HEK293T (cell line): ENCODE results near the gene OLFM1.

ENCODE experiments used
- CTCF ChIA-PET: fragments of 350-600 bp; formaldehyde crosslinking; extraction: SDS; loops from one replicate; lab custom pipeline; 2021; ENCODE audit warnings: antibody characterized with exemption, inconsistent platforms; lab: Yijun Ruan, JAX
- POLR2A ChIA-PET: fragments of 350-600 bp; formaldehyde crosslinking; extraction: SDS; loops from one replicate; lab custom pipeline; 2020; ENCODE audit warnings: antibody characterized with exemption, inconsistent platforms; lab: Yijun Ruan, JAX
- DNase-seq: peaks from one replicate; pipeline ENCODE4 v3.0.0; 2012; ENCODE audit warnings: mixed read lengths; ENCODE audit errors: extremely low spot score
- ARNT ChIP-seq: fragments of 450-650 bp; IDR thresholded peaks from 2 replicates; pipeline ENCODE4 v1.6.1; 2017; ENCODE audit warnings: mild to moderate bottlenecking
- BHLHE40 ChIP-seq: fragments of 450-650 bp; IDR thresholded peaks from 2 replicates; pipeline ENCODE4 v1.6.1; 2016; ENCODE audit warnings: mild to moderate bottlenecking, moderate library complexity, borderline replicate concordance
- CTBP1 ChIP-seq: fragments of 450-650 bp; IDR thresholded peaks from 2 replicates; pipeline ENCODE4 v1.6.1; 2016; ENCODE audit warnings: borderline replicate concordance
- ELF4 ChIP-seq: fragments of 450-650 bp; IDR thresholded peaks from 2 replicates; pipeline ENCODE4 v1.6.1; 2017; ENCODE audit warnings: antibody characterized with exemption
- FOXA1 ChIP-seq: fragments of 450-650 bp; IDR thresholded peaks from 2 replicates; pipeline ENCODE4 v1.6.1; 2016; ENCODE audit warnings: mild to moderate bottlenecking
- FOXK2 ChIP-seq: fragments of 450-650 bp; IDR thresholded peaks from 2 replicates; pipeline ENCODE4 v1.6.1; 2016; ENCODE audit warnings: mild to moderate bottlenecking
- FOXM1 ChIP-seq: fragments of 450-650 bp; IDR thresholded peaks from 2 replicates; pipeline ENCODE4 v1.6.1; 2017; ENCODE audit warnings: mild to moderate bottlenecking, borderline replicate concordance
- HDGF ChIP-seq: fragments of 450-650 bp; IDR thresholded peaks from 2 replicates; pipeline ENCODE4 v1.6.1; 2017; ENCODE audit warnings: antibody characterized with exemption, borderline replicate concordance
- L3MBTL2 ChIP-seq: fragments of 450-650 bp; conservative IDR thresholded peaks from 2 replicates; pipeline ENCODE4 v1.6.1; 2016; ENCODE audit warnings: mild to moderate bottlenecking
- LEF1 ChIP-seq: fragments of 450-650 bp; IDR thresholded peaks from 2 replicates; pipeline ENCODE4 v1.6.1; 2017; ENCODE audit warnings: mild to moderate bottlenecking, borderline replicate concordance
- NFRKB ChIP-seq: fragments of 450-650 bp; IDR thresholded peaks from 2 replicates; pipeline ENCODE4 v1.6.1; 2016; ENCODE audit warnings: mild to moderate bottlenecking, moderate library complexity
- SP1 ChIP-seq: fragments of 450-650 bp; IDR thresholded peaks from 2 replicates; pipeline ENCODE4 v1.6.1; 2017
- SUZ12 ChIP-seq: fragments of 450-650 bp; IDR thresholded peaks from 2 replicates; pipeline ENCODE4 v1.6.1; 2016; ENCODE audit warnings: mild to moderate bottlenecking
- TARDBP ChIP-seq: fragments of 450-650 bp; IDR thresholded peaks from 2 replicates; pipeline ENCODE4 v1.6.1; 2016
- ZNF384 ChIP-seq: fragments of 450-650 bp; IDR thresholded peaks from 2 replicates; pipeline ENCODE4 v1.6.1; 2016
- TF ChIP-seq, protein P1 (sequence below): fragments of 450-650 bp; IDR thresholded peaks from 2 replicates; pipeline ENCODE4 v1.6.1; 2016

OLFM1 gene

DNA sequence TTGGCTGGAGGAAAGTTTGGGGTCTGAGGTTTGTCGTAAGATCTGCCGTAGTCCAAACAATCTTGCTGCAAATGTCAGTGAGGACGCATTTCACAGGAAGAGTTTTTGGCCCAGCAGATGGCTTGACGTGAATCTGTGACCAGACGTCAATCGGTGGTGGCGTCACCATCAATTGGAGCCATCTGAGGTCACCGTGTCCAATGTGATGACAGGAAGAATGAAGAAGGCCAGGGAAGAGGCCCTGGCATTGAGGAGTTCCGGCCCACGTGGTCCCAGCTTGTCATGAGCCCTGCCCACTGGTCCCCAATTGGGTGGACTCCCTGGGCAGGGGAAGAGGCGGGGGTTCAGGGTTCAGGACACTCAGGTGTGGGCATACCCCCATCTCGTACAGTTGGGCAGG is 79.9 kb downstream of the OLFM1 start:
- CTCF ChIA-PET, result no interaction called here
- DNase-seq, result no peak
- TF ChIP-seq ARNT (no peak), L3MBTL2 (no peak), FOXM1 (no peak), SUZ12 (no peak), NFRKB (no peak), TARDBP (no peak), FOXK2 (no peak), BHLHE40 (no peak), ELF4 (no peak)
- TF ChIP-seq, protein P1, sequence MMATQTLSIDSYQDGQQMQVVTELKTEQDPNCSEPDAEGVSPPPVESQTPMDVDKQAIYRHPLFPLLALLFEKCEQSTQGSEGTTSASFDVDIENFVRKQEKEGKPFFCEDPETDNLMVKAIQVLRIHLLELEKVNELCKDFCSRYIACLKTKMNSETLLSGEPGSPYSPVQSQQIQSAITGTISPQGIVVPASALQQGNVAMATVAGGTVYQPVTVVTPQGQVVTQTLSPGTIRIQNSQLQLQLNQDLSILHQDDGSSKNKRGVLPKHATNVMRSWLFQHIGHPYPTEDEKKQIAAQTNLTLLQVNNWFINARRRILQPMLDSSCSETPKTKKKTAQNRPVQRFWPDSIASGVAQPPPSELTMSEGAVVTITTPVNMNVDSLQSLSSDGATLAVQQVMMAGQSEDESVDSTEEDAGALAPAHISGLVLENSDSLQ, result no peak
- POLR2A ChIA-PET, result no interaction called here

DNA sequence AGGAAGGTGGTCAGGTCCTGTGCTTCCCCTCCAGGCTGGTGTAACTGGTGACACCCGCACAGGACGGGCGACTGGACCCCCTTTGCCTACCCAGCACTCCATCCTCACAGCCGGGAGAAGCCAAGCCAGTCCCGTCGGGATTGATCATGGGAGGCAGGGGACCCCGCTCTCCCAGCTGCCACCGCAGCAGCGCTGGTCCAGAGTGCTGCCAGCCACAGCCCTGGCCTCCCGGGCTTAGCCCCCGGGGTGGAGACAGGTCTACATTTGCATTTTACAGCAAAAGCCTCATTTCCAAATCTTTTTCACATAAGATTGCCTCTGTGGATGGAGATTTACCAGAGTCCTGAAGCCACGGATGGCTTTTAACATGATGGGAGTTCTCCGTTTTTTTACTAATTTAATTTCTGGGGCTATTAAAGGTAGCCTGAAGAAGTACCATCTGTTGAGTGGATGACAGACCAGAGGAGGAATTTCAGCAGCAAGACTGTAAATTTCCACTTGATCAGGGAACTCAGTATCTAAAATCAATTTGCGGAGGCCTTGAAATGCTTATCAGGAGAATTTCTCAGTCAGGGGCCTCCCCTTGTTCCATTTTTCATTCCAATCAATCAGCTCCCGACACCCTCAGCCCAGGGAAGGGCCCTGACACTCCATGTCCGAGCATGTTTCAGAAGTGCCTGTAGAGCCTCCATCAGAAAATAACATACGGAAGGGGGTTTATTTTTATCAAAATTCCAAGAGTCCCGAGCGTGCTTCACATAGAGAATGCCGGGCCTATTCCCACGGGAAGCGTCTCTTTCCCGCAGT is 80.6 kb downstream of the OLFM1 start:
- POLR2A ChIA-PET, result no interaction called here
- TF ChIP-seq L3MBTL2 (no peak), TARDBP (no peak), CTBP1 (no peak), FOXK2 (no peak), LEF1 (no peak), FOXM1 (no peak)
- CTCF ChIA-PET, result no interaction called here
- DNase-seq, result no peak

DNA sequence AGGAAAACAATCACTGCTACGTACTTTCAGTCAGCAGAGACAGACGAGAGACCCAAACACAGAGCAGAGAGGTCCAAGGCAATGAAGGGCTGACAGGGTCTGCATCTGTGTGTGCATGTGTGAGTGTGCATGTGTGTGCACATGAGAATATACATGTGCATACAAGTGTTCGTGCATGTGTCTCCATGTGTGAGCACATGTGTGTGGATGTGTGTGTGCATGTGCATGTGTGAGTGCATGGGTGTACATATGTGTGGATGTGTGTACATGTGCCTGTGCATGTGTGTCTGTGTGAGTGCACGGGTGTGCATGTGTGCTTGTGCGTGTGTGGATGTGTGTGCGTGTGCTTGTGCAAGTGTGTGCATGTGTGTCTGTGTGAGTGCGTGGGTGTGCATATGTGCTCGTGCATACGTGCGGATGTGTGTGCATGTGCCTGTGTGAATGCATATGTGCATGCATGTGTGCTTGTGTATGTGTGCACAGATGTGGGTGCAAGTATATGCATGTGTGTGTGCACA is 82.3 kb downstream of the OLFM1 start:
- TF ChIP-seq ARNT (no peak), FOXK2 (no peak)
- POLR2A ChIA-PET, result no interaction called here
- DNase-seq, result no peak
- CTCF ChIA-PET, result no interaction called here

DNA sequence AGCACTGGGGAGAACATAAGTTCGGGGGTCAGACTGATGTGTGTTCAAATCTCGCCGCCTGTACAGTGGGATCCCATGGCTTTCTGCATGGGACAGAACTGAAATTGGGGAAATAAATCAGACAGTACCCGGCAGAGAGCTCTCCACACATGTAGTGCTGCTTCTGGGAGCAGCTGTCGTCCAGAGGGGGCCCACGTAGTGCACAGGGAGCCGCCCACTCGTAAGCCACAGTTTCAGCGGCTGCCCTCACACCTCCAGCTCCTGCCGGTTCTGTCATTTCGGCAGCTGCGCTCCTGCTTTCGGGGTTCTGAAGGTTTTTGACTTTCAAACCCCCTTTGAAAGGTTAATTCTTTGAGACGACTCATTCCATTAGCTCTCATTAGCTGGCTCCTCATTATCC is 83.1 kb downstream of the OLFM1 start:
- CTCF ChIA-PET, result no interaction called here
- no peak for TF ChIP-seq LEF1
- TF ChIP-seq SUZ12, result no peak
- no peak for TF ChIP-seq FOXK2
- TF ChIP-seq HDGF, result no peak
- no peak for TF ChIP-seq CTBP1
- TF ChIP-seq NFRKB, result no peak
- no peak for TF ChIP-seq L3MBTL2
- TF ChIP-seq, protein P1, result no peak
- TF ChIP-seq TARDBP, result no peak
- TF ChIP-seq ELF4, result no peak
- TF ChIP-seq FOXA1, result no peak
- TF ChIP-seq BHLHE40, result no peak
- TF ChIP-seq ZNF384, result no peak
- no peak for TF ChIP-seq SP1
- no peak for TF ChIP-seq ARNT
- POLR2A ChIA-PET, result no interaction called here
- DNase-seq, result no peak
